Thyroid gland (tissue), 4 donors: Measurements from ENCODE around the gene CTNNA3.

Experiments used
- CTCF ChIP-seq, 6 experiments: fragments of 200-600 bp in 3 of 6; fragments of 450-650 bp in 3 of 6; sonication (generic) in 3 of 6; IDR thresholded peaks; one replicate each; pipeline ENCODE4 v1.5.1; 2016 to 2019; ENCODE audit warnings: antibody characterized with exemption in 6 of 6, mild to moderate bottlenecking in 2 of 6, inconsistent platforms in 1 of 6, moderate library complexity in 1 of 6
- POLR2A ChIP-seq, 2 donors: fragments of 450-650 bp; IDR thresholded peaks; one replicate each; pipeline ENCODE4 v1.6.1; 2017; ENCODE audit warnings: antibody characterized with exemption in 2 of 2, mild to moderate bottlenecking in 2 of 2, moderate library complexity in 1 of 2

- TF ChIP-seq CTCF (IDR thresholded peaks at IDR 0.05) (no peak), POLR2A (IDR thresholded peaks at IDR 0.05) (no peak)
These were observed 1831.5 kb downstream of the CTNNA3 start for GRCh38 chr10:65864529-65864928.
